ENCODE data around the gene SGCB.

Gene SGCB

DNA sequence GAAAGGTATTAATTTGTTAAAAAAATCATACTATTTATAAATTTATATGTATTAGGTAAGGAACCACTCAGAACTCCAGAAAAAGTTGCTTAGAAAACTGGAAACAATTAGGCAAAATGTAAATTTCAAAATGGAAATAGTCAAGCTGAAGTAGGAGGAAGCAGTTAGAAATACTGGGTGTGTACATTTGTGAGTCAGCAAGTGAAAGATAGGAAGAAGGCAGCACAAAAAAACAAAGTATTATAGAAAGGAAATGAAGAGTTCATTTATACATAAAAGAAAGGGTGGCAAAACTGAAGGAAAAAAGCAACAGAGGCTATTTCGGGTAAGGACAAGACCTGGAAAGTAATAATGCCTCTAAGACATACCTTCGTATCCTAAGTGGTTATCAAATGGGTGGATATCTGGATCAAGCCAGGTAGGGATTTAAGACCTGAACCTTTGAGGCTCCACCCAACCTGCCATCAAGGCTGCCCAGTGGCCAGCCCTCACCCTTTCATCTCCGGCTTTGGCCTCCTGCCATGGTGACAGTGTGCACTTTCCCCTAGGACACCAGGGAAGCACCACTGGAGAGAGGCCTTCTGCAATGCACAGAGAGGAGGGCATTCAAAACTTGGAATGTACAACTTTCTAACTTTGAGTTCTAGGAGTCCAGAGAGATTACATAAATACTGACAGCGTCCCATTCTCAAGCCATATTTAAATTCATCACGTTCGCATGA, 18.0 kb downstream of the SGCB start, which contains the start of gene LRRC66:
Gene LRRC66 (minus strand): TSS at position 428 of the 722 bp plus-strand sequence. CDS start 2,750 bp downstream, outside the sequence.
- Histone ChIP-seq H3K27ac (ENCODE audit: low read depth, low read length) (no peak within 1 kb of the TSS), H3K9ac (ENCODE audit: low read length) (no peak within 1 kb of the TSS), H3K4me3 (ENCODE audit: low read depth, low read length) (no peak within 1 kb of the TSS)

DNA sequence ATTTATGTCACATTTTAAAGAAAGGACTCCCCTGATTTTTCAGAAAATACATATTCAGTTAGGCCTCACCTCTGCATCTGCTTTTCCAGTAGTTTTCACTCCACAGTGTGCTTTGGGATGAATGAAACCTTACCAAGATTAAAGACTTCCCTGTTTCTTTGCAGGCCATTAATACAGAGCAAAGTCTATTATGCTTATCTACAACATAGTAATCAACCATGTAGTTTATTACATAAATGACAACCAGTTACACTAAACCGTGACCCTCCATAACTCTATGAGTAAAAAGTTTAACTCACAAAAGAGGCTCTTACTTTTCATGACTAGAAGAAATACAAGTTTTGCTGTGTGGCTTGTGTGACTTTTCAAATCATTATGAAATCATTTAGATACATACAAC, 20.3 kb downstream of the SGCB start:
- H3K9ac ChIP-seq (ENCODE audit: low read length): no peak overlapping the region

More for the DNA sequence above, 18.0 kb downstream of the SGCB start, which contains the start of gene LRRC66:
- no peaks in the 10 kb centered on the region for H3K9me3 ChIP-seq (ENCODE audit: control insufficient read depth, insufficient read depth, low read depth, low read length)
- H3K36me3 ChIP-seq (ENCODE audit: control insufficient read depth, insufficient read depth, low read length): peaks cover 27% of the 10 kb centered on the region
- no peaks in the 10 kb centered on the region for H3K27me3 ChIP-seq (ENCODE audit: control insufficient read depth, insufficient read depth, low read length)
- H3K4me1 ChIP-seq (ENCODE audit: control insufficient read depth, insufficient read depth, low read length): no peaks in the 10 kb centered on the region

DNA sequence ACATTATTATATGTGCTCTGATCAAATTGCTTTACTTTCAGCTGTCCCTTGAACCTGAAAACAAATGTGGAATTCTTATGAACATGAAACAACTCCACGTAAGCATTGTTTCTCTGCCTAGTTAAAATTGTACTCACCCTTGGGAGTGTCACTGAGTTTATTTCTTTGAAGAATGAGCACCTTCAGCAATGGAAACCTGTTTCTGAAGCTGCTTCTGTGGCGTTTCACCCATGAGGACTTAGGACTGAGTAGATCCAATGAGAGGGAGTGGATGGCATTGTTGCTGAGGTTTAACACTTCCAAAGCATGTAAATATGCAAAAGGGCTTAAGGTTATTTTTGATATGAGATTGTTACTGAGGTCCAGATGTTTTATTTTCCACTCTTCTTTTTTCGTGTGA, 21.1 kb downstream of the SGCB start:
- Histone ChIP-seq H3K27me3 (ENCODE audit: control insufficient read depth, insufficient read depth, low read length) (no peaks in the 10 kb centered on the region), H3K4me3 (ENCODE audit: low read depth, low read length) (no peak overlapping the region), H3K27ac (ENCODE audit: low read depth, low read length) (no peak overlapping the region), H3K36me3 (ENCODE audit: control insufficient read depth, insufficient read depth, low read length) (peaks cover 3% of the 10 kb centered on the region; the same call in 1 of the 2 replicates), H3K4me1 (ENCODE audit: control insufficient read depth, insufficient read depth, low read length) (no peaks in the 10 kb centered on the region), H3K9me3 (ENCODE audit: control insufficient read depth, insufficient read depth, low read depth, low read length) (no peaks in the 10 kb centered on the region), H3K9ac (ENCODE audit: low read length) (no peak overlapping the region)

More for the DNA sequence above, 20.3 kb downstream of the SGCB start:
- H3K9me3 ChIP-seq (ENCODE audit: control insufficient read depth, insufficient read depth, low read depth, low read length): no peaks in the 10 kb centered on the region
- H3K4me3 ChIP-seq (ENCODE audit: low read depth, low read length): no peak overlapping the region
- peaks cover 10% of the 10 kb centered on the region for H3K36me3 ChIP-seq (ENCODE audit: control insufficient read depth, insufficient read depth, low read length)
- no peak overlapping the region for H3K27ac ChIP-seq (ENCODE audit: low read depth, low read length)
- H3K27me3 ChIP-seq (ENCODE audit: control insufficient read depth, insufficient read depth, low read length): no peaks in the 10 kb centered on the region
- no peaks in the 10 kb centered on the region for H3K4me1 ChIP-seq (ENCODE audit: control insufficient read depth, insufficient read depth, low read length)

DNA sequence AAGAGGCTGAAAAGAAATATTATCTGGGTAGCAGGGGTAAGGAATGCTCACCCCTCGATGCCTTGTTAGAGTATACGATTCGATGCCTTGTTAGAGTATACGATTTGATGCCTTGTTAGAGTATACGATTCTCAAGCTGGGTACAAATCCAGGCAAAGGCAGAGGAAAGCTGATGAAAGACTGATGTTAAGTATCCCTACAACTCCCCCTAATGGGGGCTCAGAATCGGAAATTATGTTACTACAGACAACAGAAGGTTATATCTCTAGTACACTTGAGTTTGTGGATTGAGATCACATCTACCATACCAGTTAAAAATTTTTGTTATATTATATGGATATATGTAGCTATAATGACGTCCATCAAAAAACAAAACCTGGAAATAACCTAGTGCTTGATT, 22.7 kb downstream of the SGCB start:
- Histone ChIP-seq H3K27me3 (ENCODE audit: control insufficient read depth, insufficient read depth, low read length) (no peaks in the 10 kb centered on the region), H3K9me3 (ENCODE audit: control insufficient read depth, insufficient read depth, low read depth, low read length) (no peaks in the 10 kb centered on the region), H3K27ac (ENCODE audit: low read depth, low read length) (no peak overlapping the region), H3K4me1 (ENCODE audit: control insufficient read depth, insufficient read depth, low read length) (no peaks in the 10 kb centered on the region), H3K36me3 (ENCODE audit: control insufficient read depth, insufficient read depth, low read length) (peaks cover 3% of the 10 kb centered on the region; the same call in 1 of the 2 replicates), H3K4me3 (ENCODE audit: low read depth, low read length) (no peak overlapping the region), H3K9ac (ENCODE audit: low read length) (no peak overlapping the region)

DNA sequence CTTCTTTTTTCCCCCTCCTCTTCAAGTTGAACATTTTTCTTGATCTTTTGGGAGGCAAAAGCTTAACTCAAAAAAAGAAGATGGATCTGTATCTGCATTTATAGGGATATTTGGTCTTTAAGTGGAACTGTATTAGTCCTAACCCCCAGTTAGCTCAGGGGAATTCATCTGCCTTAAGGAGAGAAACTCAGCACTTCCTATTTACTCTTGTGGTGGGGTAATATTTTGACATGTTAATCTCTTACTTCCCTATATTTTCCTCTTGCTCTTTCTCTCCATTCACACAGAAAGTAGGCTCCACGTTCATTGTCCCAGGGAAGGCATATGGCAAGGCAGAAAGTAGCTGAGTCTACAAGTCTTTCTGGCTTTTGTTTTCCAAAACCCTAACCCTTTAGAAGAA, 23.2 kb downstream of the SGCB start:
- Histone ChIP-seq H3K4me3 (ENCODE audit: low read depth, low read length) (no peak overlapping the region), H3K9me3 (ENCODE audit: control insufficient read depth, insufficient read depth, low read depth, low read length) (no peaks in the 10 kb centered on the region), H3K27ac (ENCODE audit: low read depth, low read length) (no peak overlapping the region), H3K36me3 (ENCODE audit: control insufficient read depth, insufficient read depth, low read length) (no peaks in the 10 kb centered on the region), H3K9ac (ENCODE audit: low read length) (no peak overlapping the region), H3K4me1 (ENCODE audit: control insufficient read depth, insufficient read depth, low read length) (no peaks in the 10 kb centered on the region), H3K27me3 (ENCODE audit: control insufficient read depth, insufficient read depth, low read length) (no peaks in the 10 kb centered on the region)

DNA sequence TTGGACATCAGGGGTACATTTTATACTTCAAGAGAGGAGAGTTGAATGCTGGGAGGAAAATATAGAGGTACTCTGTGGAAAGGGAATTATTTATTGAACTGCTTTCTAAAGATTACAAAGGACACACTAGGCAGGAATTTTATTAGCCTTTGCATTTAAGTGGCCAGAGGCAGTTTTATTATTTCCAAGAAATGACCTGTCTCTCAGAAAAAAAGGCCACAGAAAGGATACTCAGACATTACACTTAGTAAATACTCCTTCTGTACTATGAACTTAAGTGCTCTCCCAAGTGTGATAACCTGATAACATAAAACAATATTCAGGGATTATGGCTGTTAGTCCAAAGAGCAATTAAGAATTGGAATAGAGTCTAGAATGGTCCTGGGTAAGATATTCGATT, 25.4 kb downstream of the SGCB start:
- H3K4me1 ChIP-seq (ENCODE audit: control insufficient read depth, insufficient read depth, low read length): no peaks in the 10 kb centered on the region

DNA sequence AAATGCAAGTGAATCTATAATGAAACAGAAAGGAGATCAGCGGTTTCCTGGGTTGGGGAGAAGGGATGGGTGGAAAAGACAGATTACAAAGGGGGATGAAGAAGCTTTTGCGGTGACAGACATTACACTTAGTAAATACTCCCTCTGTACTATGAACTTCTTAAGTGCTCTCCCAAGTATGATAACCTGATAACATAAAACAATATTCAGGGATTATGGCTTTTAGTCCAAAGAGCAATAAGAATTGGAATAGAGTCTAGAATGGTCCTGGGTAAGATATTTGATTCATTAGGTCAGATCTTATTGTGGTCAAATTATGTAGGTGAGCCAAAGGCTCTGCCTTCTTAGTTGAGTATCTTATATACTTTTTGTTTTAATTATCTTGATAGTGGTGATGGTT, 27.1 kb downstream of the SGCB start:
- Histone ChIP-seq H3K27ac (ENCODE audit: low read depth, low read length) (no peak overlapping the region), H3K9ac (ENCODE audit: low read length) (no peak overlapping the region), H3K4me3 (ENCODE audit: low read depth, low read length) (no peak overlapping the region), H3K4me1 (ENCODE audit: control insufficient read depth, insufficient read depth, low read length) (no peaks in the 10 kb centered on the region), H3K9me3 (ENCODE audit: control insufficient read depth, insufficient read depth, low read depth, low read length) (no peaks in the 10 kb centered on the region), H3K36me3 (ENCODE audit: control insufficient read depth, insufficient read depth, low read length) (no peaks in the 10 kb centered on the region), H3K27me3 (ENCODE audit: control insufficient read depth, insufficient read depth, low read length) (no peaks in the 10 kb centered on the region)

More for the DNA sequence above, 25.4 kb downstream of the SGCB start:
- H3K4me3 ChIP-seq (ENCODE audit: low read depth, low read length): no peak overlapping the region
- no peak overlapping the region for H3K27ac ChIP-seq (ENCODE audit: low read depth, low read length)
- H3K9me3 ChIP-seq (ENCODE audit: control insufficient read depth, insufficient read depth, low read depth, low read length): no peaks in the 10 kb centered on the region
- H3K36me3 ChIP-seq (ENCODE audit: control insufficient read depth, insufficient read depth, low read length): no peaks in the 10 kb centered on the region
- no peaks in the 10 kb centered on the region for H3K27me3 ChIP-seq (ENCODE audit: control insufficient read depth, insufficient read depth, low read length)
- H3K9ac ChIP-seq (ENCODE audit: low read length): no peak overlapping the region

DNA sequence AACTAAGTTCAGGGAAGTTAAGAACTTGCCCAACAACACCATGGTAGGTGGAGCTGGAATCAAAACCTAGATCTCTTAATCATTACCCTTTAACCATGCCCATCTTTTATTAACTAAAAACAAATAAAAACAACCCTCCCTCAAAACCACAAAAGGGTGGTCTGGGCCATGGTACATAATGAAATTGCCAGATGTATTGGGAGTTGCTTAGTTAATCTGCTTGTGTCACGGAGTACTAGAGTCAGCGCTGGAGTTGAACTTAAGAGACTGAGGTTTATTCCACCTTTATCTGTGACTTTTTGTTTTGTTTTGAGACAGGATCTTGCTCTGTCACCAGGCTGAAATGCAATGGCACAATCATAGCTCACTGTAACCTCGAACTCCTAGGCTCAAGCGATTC, 31.2 kb downstream of the SGCB start:
- Histone ChIP-seq H3K9me3 (ENCODE audit: control insufficient read depth, insufficient read depth, low read depth, low read length) (no peaks in the 10 kb centered on the region), H3K27ac (ENCODE audit: low read depth, low read length) (no peak overlapping the region), H3K36me3 (ENCODE audit: control insufficient read depth, insufficient read depth, low read length) (no peaks in the 10 kb centered on the region), H3K4me3 (ENCODE audit: low read depth, low read length) (no peak overlapping the region), H3K4me1 (ENCODE audit: control insufficient read depth, insufficient read depth, low read length) (no peaks in the 10 kb centered on the region), H3K27me3 (ENCODE audit: control insufficient read depth, insufficient read depth, low read length) (no peaks in the 10 kb centered on the region), H3K9ac (ENCODE audit: low read length) (no peak overlapping the region)

DNA sequence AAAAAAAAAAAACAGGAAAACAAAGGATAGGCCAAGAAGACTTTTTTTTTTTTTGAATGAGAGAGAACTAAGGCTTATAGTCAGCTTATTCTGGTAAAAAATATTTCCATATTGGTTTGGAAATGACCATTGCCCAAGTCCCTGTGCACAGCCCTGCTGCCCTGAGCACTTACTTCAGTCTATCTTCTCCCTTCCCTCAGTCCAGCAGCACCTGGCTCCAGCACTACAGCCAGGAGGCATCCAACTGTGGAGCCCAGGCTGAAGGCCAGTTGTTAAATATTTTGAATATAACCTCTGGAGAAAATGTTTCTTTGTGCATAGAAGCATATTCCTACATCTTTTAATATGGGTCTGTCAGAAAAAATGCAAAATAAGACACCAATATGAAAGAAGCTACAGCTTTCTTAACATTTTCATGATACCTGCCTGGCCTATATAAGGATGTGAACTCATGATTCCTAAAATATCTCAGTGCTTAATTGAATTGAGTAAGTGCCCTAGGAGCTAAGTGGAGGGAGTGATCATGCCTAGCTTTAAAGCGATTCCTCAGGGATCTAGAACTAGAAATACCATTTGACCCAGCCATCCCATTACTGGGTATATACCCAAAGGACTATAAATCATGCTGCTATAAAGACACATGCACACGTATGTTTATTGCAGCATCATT, 32.4 kb downstream of the SGCB start:
- Histone ChIP-seq H3K27ac (ENCODE audit: low read depth, low read length) (no peak overlapping the region), H3K9ac (ENCODE audit: low read length) (no peak overlapping the region), H3K9me3 (ENCODE audit: control insufficient read depth, insufficient read depth, low read depth, low read length) (no peaks in the 10 kb centered on the region), H3K4me1 (ENCODE audit: control insufficient read depth, insufficient read depth, low read length) (no peaks in the 10 kb centered on the region), H3K27me3 (ENCODE audit: control insufficient read depth, insufficient read depth, low read length) (no peaks in the 10 kb centered on the region), H3K36me3 (ENCODE audit: control insufficient read depth, insufficient read depth, low read length) (no peaks in the 10 kb centered on the region), H3K4me3 (ENCODE audit: low read depth, low read length) (no peak overlapping the region)

DNA sequence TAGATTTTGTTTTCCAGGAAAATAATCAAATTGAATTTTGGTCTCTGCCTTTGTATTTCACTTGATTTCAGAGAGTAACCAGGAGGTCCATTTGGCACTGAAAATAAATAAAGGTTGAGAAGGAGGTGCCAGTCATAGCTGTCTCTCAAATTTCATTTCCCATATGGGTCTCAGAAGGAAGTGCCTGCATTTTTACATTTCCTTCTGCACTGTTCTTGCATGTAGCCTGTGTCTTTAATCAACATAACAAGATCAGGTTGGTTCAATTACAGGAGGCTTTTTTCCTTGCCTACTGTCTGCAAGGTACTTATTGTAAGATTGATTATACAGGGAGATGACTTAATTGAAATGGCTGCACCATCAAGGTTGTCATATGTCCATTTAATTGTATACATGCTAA, 33.7 kb downstream of the SGCB start:
- Histone ChIP-seq H3K36me3 (ENCODE audit: control insufficient read depth, insufficient read depth, low read length) (no peaks in the 10 kb centered on the region), H3K27me3 (ENCODE audit: control insufficient read depth, insufficient read depth, low read length) (no peaks in the 10 kb centered on the region), H3K4me3 (ENCODE audit: low read depth, low read length) (no peak overlapping the region), H3K27ac (ENCODE audit: low read depth, low read length) (no peak overlapping the region), H3K9me3 (ENCODE audit: control insufficient read depth, insufficient read depth, low read depth, low read length) (no peaks in the 10 kb centered on the region), H3K9ac (ENCODE audit: low read length) (no peak overlapping the region), H3K4me1 (ENCODE audit: control insufficient read depth, insufficient read depth, low read length) (no peaks in the 10 kb centered on the region)

DNA sequence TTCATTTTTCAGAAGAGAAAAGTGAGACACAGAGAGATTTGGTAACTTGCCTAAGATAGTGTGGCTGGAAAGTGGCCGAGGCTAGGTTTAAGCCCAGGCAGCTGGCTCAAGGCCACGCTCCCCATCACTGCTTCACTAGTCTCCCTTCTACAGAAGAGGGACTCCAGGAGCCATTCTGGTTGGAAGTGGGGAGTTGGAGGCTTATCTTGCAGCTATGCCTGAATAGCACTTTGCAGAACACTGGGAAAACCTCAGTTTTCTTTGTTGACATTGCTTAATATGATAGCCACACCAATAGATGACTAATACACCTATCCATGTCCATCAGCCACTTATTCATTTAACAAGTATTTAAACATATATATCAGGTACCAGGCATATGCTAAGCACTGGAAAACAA, 36.5 kb downstream of the SGCB start:
- H3K4me3 ChIP-seq (ENCODE audit: low read depth, low read length): no peak overlapping the region
- H3K9me3 ChIP-seq (ENCODE audit: control insufficient read depth, insufficient read depth, low read depth, low read length): no peaks in the 10 kb centered on the region
- H3K9ac ChIP-seq (ENCODE audit: low read length): no peak overlapping the region
- no peaks in the 10 kb centered on the region for H3K27me3 ChIP-seq (ENCODE audit: control insufficient read depth, insufficient read depth, low read length)
- H3K36me3 ChIP-seq (ENCODE audit: control insufficient read depth, insufficient read depth, low read length): no peaks in the 10 kb centered on the region
- H3K4me1 ChIP-seq (ENCODE audit: control insufficient read depth, insufficient read depth, low read length): no peaks in the 10 kb centered on the region
- no peak overlapping the region for H3K27ac ChIP-seq (ENCODE audit: low read depth, low read length)
